Activated CD8-positive, alpha-beta T cell treated with anti-CD3 and anti-CD28 coated beads for 36 hours (primary cell): Measurements from ENCODE around the gene GPR68. TPM values are rescaled to one million over a fixed set of nuclear protein-coding genes. Genes with fewer than 3 reads are reported as not detected.

ENCODE experiments used
- ATAC-seq: fragments of 200-7000 bp; cut with Tn5 transposase; one replicate; pipeline ENCODE4 v1.10.0; 2021; ENCODE audit warnings: mild to moderate bottlenecking, moderate library complexity
- CTCF ChIA-PET: fragments of 350-600 bp; sonication (Branson Sonifier 250); formaldehyde crosslinking; loops from one replicate; lab custom pipeline; 2021; ENCODE audit warnings: antibody characterized with exemption; lab: Charles Lee
- POLR2A ChIA-PET: fragments of 350-600 bp; sonication (Branson Sonifier 250); formaldehyde crosslinking; loops from one replicate; lab custom pipeline; 2021; ENCODE audit warnings: antibody characterized with exemption; lab: Charles Lee
- DNase-seq: peaks from one replicate; pipeline ENCODE4 v3.0.0-alpha.2; 2020
- H3K27ac Mint-ChIP-seq: one replicate; pipeline ENCODE4 v1.8.0; 2021; ENCODE audit warnings: mild to moderate bottlenecking, mixed read lengths
- H3K27me3 Mint-ChIP-seq: one replicate; pipeline ENCODE4 v1.8.0; 2021; ENCODE audit warnings: mixed read lengths
- H3K36me3 Mint-ChIP-seq: one replicate; pipeline ENCODE4 v1.8.0; 2021; ENCODE audit warnings: low read depth, mixed read lengths
- H3K4me1 Mint-ChIP-seq: one replicate; pipeline ENCODE4 v1.8.0; 2021; ENCODE audit warnings: low read depth, mixed read lengths
- H3K4me3 Mint-ChIP-seq: one replicate; pipeline ENCODE4 v1.8.0; 2021; ENCODE audit warnings: mild to moderate bottlenecking, moderate library complexity, mixed read lengths
- H3K9me3 Mint-ChIP-seq: one replicate; pipeline ENCODE4 v1.8.0; 2021; ENCODE audit warnings: mixed read lengths
- CTCF ChIP-seq: fragments of 200-600 bp; IDR thresholded peaks from one replicate; pipeline ENCODE4 v1.8.0; 2022; ENCODE audit warnings: antibody characterized with exemption, mild to moderate bottlenecking
- intact Hi-C: fragments of 100-400 bp; cut with micrococcal nuclease; formaldehyde crosslinking; loops from one replicate; pipeline ENCODE4 v1.10.0; 2022
- total RNA-seq, 2 experiments: library from RNA; stranded (reverse); gene quantifications; one replicate each; pipeline ENCODE4 v1.2.3, GENCODE V29; 2021

GPR68 gene
- 10 to 100 TPM; 11.9 to 14.0 TPM for total RNA-seq

GRCh38 chr14:91244501-91244901 is at the start of gene GPR68:
Gene GPR68, minus strand, starts transcription at chr14:91244704. Its CDS starts 9,654 bp downstream, at chr14:91235050.
- H3K27ac Mint-ChIP-seq: peak within 1 kb of the TSS; percentile 97
- no peak for ATAC-seq
- DNase-seq: peak; percentile 49
- H3K36me3 Mint-ChIP-seq: peaks cover 78% of the 10 kb centered on the region
- peaks cover 6% of the 10 kb centered on the region for H3K9me3 Mint-ChIP-seq
- H3K4me1 Mint-ChIP-seq: peaks cover 87% of the 10 kb centered on the region
- H3K27me3 Mint-ChIP-seq: no peaks in the 10 kb centered on the region
- peak within 1 kb of the TSS; percentile 80 for H3K4me3 Mint-ChIP-seq
- intact Hi-C loops: no loop called here
- no peak for TF ChIP-seq CTCF
- ChIA-PET POLR2A (interaction anchor here (0.7 to 8.1 kb wide), 20 partner anchors 10 to 877 kb away, joined by 3 to 274 read pairs (median 6); partner anchors contain the start of genes CCDC88C, CPSF2, DGLUCY and NDUFB1), CTCF (interaction anchor here (1.2 to 10.4 kb wide), 8 partner anchors 10 to 73 kb away, joined by 3 to 102 read pairs (median 5); no protein-coding TSS in a partner anchor)

- intact Hi-C loops: no loop called here
- DNase-seq (no peak), ATAC-seq (no peak)
- no peaks in the 10 kb centered on the region for H3K27me3 Mint-ChIP-seq
- ChIA-PET CTCF (interaction anchor here (0.8 kb wide), 1 partner anchor 50 kb away, joined by 3 read pairs; the partner anchor contains the start of gene GPR68), POLR2A (interaction anchor here (0.7 to 1.5 kb wide), 2 partner anchors 10 to 12 kb away, joined by 3 to 5 read pairs; no protein-coding TSS in a partner anchor)
- no peaks in the 10 kb centered on the region for H3K9me3 Mint-ChIP-seq
- peaks cover 32% of the 10 kb centered on the region for H3K4me1 Mint-ChIP-seq
- no peak for TF ChIP-seq CTCF
- H3K36me3 Mint-ChIP-seq: peaks cover 82% of the 10 kb centered on the region
- H3K27ac Mint-ChIP-seq: peak overlapping the region; percentile 91
- H3K4me3 Mint-ChIP-seq: no peak overlapping the region
Observed at GRCh38 chr14:91294153-91294552, 49.6 kb upstream of the GPR68 start.

GRCh38 chr14:91293281-91293680 is 48.8 kb upstream of the GPR68 start:
- POLR2A ChIA-PET: interaction anchor here (0.7 to 0.8 kb wide), 2 partner anchors 13 to 275 kb away, joined by 3 read pairs; no protein-coding TSS in a partner anchor
- ATAC-seq (no peak), DNase-seq (no peak)
- peaks cover 26% of the 10 kb centered on the region for H3K4me1 Mint-ChIP-seq
- CTCF ChIA-PET: interaction anchor here (0.7 to 1.0 kb wide), 3 partner anchors 10 to 118 kb away, joined by 3 read pairs; partner anchors contain the start of gene GPR68
- TF ChIP-seq CTCF: no peak
- peaks cover 80% of the 10 kb centered on the region for H3K36me3 Mint-ChIP-seq
- no peak overlapping the region for H3K4me3 Mint-ChIP-seq
- peak overlapping the region; percentile 91 for H3K27ac Mint-ChIP-seq
- intact Hi-C loops: no loop called here
- no peaks in the 10 kb centered on the region for H3K27me3 Mint-ChIP-seq
- no peaks in the 10 kb centered on the region for H3K9me3 Mint-ChIP-seq

- ATAC-seq: peak; percentile 38
- H3K4me3 Mint-ChIP-seq: no peak overlapping the region
- peaks cover 75% of the 10 kb centered on the region for H3K36me3 Mint-ChIP-seq
- no peak for TF ChIP-seq CTCF
- no peaks in the 10 kb centered on the region for H3K27me3 Mint-ChIP-seq
- DNase-seq: peak; percentile 50
- POLR2A ChIA-PET: interaction anchor here (0.7 kb wide), 1 partner anchor 49 kb away, joined by 3 read pairs; no protein-coding TSS in a partner anchor
- no peaks in the 10 kb centered on the region for H3K9me3 Mint-ChIP-seq
- peak overlapping the region; percentile 91 for H3K27ac Mint-ChIP-seq
- intact Hi-C loops: no loop called here
- H3K4me1 Mint-ChIP-seq: peaks cover 22% of the 10 kb centered on the region
- CTCF ChIA-PET: interaction anchor here (0.7 to 9.7 kb wide), 2 partner anchors 116 to 118 kb away, joined by 3 to 215 read pairs; no protein-coding TSS in a partner anchor
Observed at GRCh38 chr14:91292491-91292890, 48.0 kb upstream of the GPR68 start.
